SJSA1 (cell line): Measurements from ENCODE around the gene SPACA4. TPM values are rescaled to one million over a fixed set of nuclear protein-coding genes. Genes with fewer than 3 reads are reported as not detected.
A peak's percentile ranks its signal among the peaks of the same experiment; 100 is the strongest.

Experiments used
- DNase-seq, 2 experiments: peaks; one replicate each; pipeline ENCODE4 v3.0.0-alpha.2; 2015 to 2020; ENCODE audit warnings: low spot score in 2 of 2, low read depth in 1 of 2
- H3K27ac ChIP-seq: fragments of 250-450 bp; sonication (Bioruptor Pico); 2 replicates; pipeline ENCODE4 v1.5.1; 2020; ENCODE audit warnings: mild to moderate bottlenecking, moderate library complexity
- H3K27me3 ChIP-seq: fragments of 250-450 bp; sonication (Bioruptor Pico); replicated peaks from 2 replicates; pipeline ENCODE4 v1.5.1; 2020; ENCODE audit warnings: mild to moderate bottlenecking, moderate library complexity
- H3K36me3 ChIP-seq: fragments of 250-450 bp; sonication (Bioruptor Pico); 2 replicates; pipeline ENCODE4 v1.5.1; 2020; ENCODE audit warnings: mild to moderate bottlenecking
- H3K4me1 ChIP-seq: fragments of 250-450 bp; sonication (Bioruptor Pico); replicated peaks from 2 replicates; pipeline ENCODE4 v1.6.1; 2021; ENCODE audit warnings: mild to moderate bottlenecking
- H3K4me3 ChIP-seq: fragments of 250-450 bp; sonication (Bioruptor Pico); 2 replicates; pipeline ENCODE4 v1.5.1; 2020; ENCODE audit warnings: mild to moderate bottlenecking
- H3K9me3 ChIP-seq: fragments of 250-450 bp; sonication (Bioruptor Pico); replicated peaks from 2 replicates; pipeline ENCODE4 v1.5.1; 2020; ENCODE audit warnings: mild to moderate bottlenecking
- total RNA-seq: library from RNA; depleted of rRNA; stranded (reverse); fragments of >200 nt; shearing (Covaris generic); gene quantifications from 2 replicates; pipeline ENCODE4 v1.2.3, GENCODE V29; 2014; rRNA removed

SPACA4 gene
- total RNA-seq, 1 experiment from 2014 or later, result not detected

DNA sequence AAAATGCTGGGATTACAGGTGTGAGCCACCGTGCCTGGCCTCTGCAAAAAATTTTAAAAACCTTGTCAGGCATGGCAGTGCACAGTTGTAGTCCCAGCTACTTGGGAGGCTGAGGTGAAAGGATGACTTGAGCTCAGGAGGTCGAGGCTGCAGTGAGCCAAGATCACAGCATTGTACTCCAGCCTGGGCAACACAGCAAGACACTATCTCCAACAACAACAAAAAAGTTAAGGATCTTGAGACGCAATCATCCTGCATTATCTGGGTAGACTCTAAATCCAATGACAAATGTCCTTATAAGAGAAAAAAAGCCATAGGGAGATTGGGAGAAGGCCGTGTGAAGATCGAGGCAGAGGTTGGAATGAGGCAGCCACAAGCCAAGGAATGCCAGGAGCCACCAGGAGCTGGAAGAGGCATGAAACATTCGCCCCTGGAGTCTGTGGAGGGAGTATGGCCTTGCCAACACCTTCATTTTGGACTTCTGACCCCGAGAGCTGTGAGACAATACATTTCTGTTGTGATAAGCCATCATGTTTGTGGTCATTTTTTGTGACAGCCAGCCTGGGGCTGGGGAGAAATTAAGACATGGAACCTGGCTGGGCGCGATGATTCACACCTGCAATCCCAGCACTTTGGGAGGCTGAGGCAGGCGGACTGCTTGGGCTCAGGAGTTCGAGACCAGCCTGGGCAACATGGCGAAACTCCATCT lies 44.6 kb downstream of the SPACA4 start:
- Histone ChIP-seq H3K4me1 (peaks cover 26% of the 10 kb centered on the region), H3K4me3 (no peak overlapping the region), H3K36me3 (no peaks in the 10 kb centered on the region), H3K9me3 (no peaks in the 10 kb centered on the region), H3K27me3 (peaks cover 3% of the 10 kb centered on the region; the same call in 1 of the 2 replicates), H3K27ac (no peak overlapping the region)
- no peak for DNase-seq

- Histone ChIP-seq H3K9me3 (no peaks in the 10 kb centered on the region), H3K36me3 (no peaks in the 10 kb centered on the region), H3K4me1 (peaks cover 27% of the 10 kb centered on the region), H3K4me3 (no peak overlapping the region), H3K27me3 (no peaks in the 10 kb centered on the region), H3K27ac (no peak overlapping the region)
- DNase-seq, result no peak
Observed at GRCh38 chr19:48651683-48652048, 45.1 kb downstream of the SPACA4 start.

- peak in 1 of 2 experiments; percentile 46 for DNase-seq
- no peaks in the 10 kb centered on the region for H3K9me3 ChIP-seq
- H3K4me3 ChIP-seq, result no peak overlapping the region
- no peaks in the 10 kb centered on the region for H3K36me3 ChIP-seq
- no peak overlapping the region for H3K27ac ChIP-seq
- peaks cover 32% of the 10 kb centered on the region for H3K4me1 ChIP-seq
- no peaks in the 10 kb centered on the region for H3K27me3 ChIP-seq
Observed at GRCh38 chr19:48654299-48655059, 47.9 kb downstream of the SPACA4 start.

GRCh38 chr19:48656840-48657474 lies 50.4 kb downstream of the SPACA4 start:
- H3K27ac ChIP-seq, result peak overlapping the region; percentile 13

More at GRCh38 chr19:48656840-48657474, 50.4 kb downstream of the SPACA4 start:
- Histone ChIP-seq H3K36me3 (no peaks in the 10 kb centered on the region), H3K4me3 (no peak overlapping the region), H3K27me3 (no peaks in the 10 kb centered on the region), H3K4me1 (peaks cover 30% of the 10 kb centered on the region), H3K9me3 (no peaks in the 10 kb centered on the region)
- DNase-seq, result peak; percentile 68 to 85

Other genes with a start within 250 kb of the SPACA4 start
- gene TMEM143, start 242.8 kb upstream of the SPACA4 start, total RNA-seq, result 0.38 and 3.2 TPM in 2 replicates
- gene SYNGR4, start 242.4 kb upstream of the SPACA4 start, total RNA-seq, result not detected in 2 replicates
- 58.0 and 99.3 TPM in 2 replicates for gene KDELR1, start 215.2 kb upstream of the SPACA4 start, total RNA-seq
- 0.05 TPM in 1 of 2 replicates, not detected in the other for gene GRIN2D, start 213.1 kb upstream of the SPACA4 start, total RNA-seq
- 50.5 and 73.1 TPM in 2 replicates for gene GRWD1, start 160.8 kb upstream of the SPACA4 start, total RNA-seq
- 0.53 and 0.55 TPM in 2 replicates for gene KCNJ14, start 151.2 kb upstream of the SPACA4 start, total RNA-seq
- gene CYTH2, start 137.4 kb upstream of the SPACA4 start, total RNA-seq, result 49.0 and 54.6 TPM in 2 replicates
- gene LMTK3, start 94.9 kb upstream of the SPACA4 start, total RNA-seq, result not detected in 2 replicates
- 0.37 and 1.1 TPM in 2 replicates for gene SULT2B1, start 54.6 kb upstream of the SPACA4 start, total RNA-seq
- 0.11 TPM in 1 of 2 replicates, not detected in the other for gene FAM83E, start 8.3 kb downstream of the SPACA4 start, total RNA-seq
- gene RPL18, start 12.4 kb downstream of the SPACA4 start, total RNA-seq, result 1,668 and 2,023 TPM in 2 replicates
- gene SPHK2, start 12.8 kb downstream of the SPACA4 start, total RNA-seq, result 7.1 and 8.8 TPM in 2 replicates
- 2.2 and 2.7 TPM in 2 replicates for gene DBP, start 30.6 kb downstream of the SPACA4 start, total RNA-seq
- gene CA11, start 39.4 kb downstream of the SPACA4 start, total RNA-seq, result not detected in 2 replicates
- gene NTN5, start 66.3 kb downstream of the SPACA4 start, total RNA-seq, result not detected in 2 replicates
- not detected in 2 replicates for gene FUT2, start 89.2 kb downstream of the SPACA4 start, total RNA-seq
- 0.16 TPM in 1 of 2 replicates, not detected in the other for gene MAMSTR, start 113.0 kb downstream of the SPACA4 start, total RNA-seq
- 0.21 and 0.53 TPM in 2 replicates for gene RASIP1, start 133.9 kb downstream of the SPACA4 start, total RNA-seq
- gene IZUMO1, start 140.2 kb downstream of the SPACA4 start, total RNA-seq, result not detected in 2 replicates
- gene FUT1, start 145.9 kb downstream of the SPACA4 start, total RNA-seq, result not detected in 2 replicates
- gene FGF21, start 148.8 kb downstream of the SPACA4 start, total RNA-seq, result not detected in 2 replicates
- 31.2 and 32.8 TPM in 2 replicates for gene BCAT2, start 204.3 kb downstream of the SPACA4 start, total RNA-seq
- not detected in 2 replicates for gene HSD17B14, start 229.7 kb downstream of the SPACA4 start, total RNA-seq